Fibroblast of villous mesenchyme (primary cell): ENCODE results near the gene HEXD. TPM values are rescaled to one million over a fixed set of nuclear protein-coding genes. Genes with fewer than 3 reads are reported as not detected.
"Not testable (repeated sequence)": the region's sequence is repeated elsewhere in the genome, so short reads cannot be mapped to it uniquely, and the experiment has no call there.

ENCODE experiments used
- DNase-seq: peaks from one replicate; pipeline ENCODE4 v3.0.0-alpha.2; 2010; ENCODE audit warnings: low read depth
- H3K4me3 ChIP-seq: 2 replicates; pipeline ENCODE4 v1.5.1; 2011; ENCODE audit warnings: low read depth, mild to moderate bottlenecking, low read length
- CTCF ChIP-seq: IDR thresholded peaks from 2 replicates; pipeline ENCODE4 v1.5.1; 2012; ENCODE audit warnings: low read depth, mild to moderate bottlenecking, low read length; ENCODE audit not compliant: insufficient read depth
- total RNA-seq: library from RNA; depleted of rRNA; stranded (reverse); fragments of >200 nt; gene quantifications from 2 replicates; pipeline ENCODE4 v1.2.3, GENCODE V29; 2012

Gene HEXD
- total RNA-seq, 1 donor = 12.5 TPM

- no peak for TF ChIP-seq CTCF
- DNase-seq = no peak
- H3K4me3 ChIP-seq = no peak overlapping the region
These were observed 10.9 kb upstream of the HEXD start for GRCh38 chr17:82407255-82407654.

GRCh38 chr17:82408288-82408937 is 9.7 kb upstream of the HEXD start:
- TF ChIP-seq CTCF = no peak
- no peak for DNase-seq
- no peak overlapping the region for H3K4me3 ChIP-seq

DNA sequence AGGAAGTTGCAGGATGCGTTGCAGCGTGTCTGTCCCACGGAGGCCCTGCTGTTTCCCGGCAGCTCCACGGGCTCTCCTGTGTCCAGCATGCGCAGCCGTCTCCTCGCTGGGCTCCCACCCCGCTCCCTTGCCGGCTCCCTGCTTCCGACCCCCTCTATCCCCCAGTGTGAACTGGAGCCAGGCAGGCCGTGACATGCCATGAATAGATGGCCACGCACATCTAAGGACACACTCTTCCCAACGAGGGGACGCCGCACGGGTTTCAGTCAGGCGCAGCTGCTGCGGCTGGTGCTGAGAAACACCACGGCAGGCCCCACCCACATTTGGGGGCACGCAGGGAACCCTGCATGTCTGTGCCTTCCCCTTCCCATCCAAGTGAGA is 9.2 kb upstream of the HEXD start:
- no peak for TF ChIP-seq CTCF
- no peak for DNase-seq
- H3K4me3 ChIP-seq = no peak overlapping the region

DNA sequence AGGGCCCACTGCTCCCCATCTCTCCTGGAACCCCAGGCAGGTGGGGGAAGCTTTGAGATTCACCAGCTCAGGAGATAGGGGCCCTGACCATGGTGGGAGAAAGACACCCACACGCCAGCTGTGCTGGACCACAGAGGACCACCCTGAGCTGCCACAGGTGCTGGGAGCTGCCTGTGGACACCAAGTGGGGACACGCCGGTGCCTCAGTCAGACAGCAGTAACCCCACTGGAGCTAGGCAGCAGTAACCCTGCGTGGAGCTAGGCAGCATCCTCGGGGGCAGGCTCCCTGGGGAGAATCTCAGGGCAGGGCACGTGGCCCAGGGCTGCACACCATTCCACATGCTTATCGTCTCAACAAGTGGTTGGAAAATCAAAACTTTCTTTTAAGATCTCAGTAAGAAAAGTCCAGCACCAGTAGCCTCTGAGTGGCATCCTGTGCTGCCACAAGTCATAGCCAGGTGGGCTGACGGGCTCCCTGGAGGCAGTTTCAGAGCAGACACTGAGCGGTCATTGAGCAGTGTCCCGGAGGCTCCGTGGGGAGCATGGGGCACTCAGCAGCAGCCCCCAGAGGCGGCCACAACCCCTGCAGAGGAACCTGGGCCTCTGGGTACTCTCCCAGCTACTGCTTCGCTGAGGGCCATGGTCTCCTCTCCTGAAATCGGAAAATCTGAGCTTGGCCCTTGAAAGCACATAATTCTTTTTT is 8.0 kb upstream of the HEXD start:
- TF ChIP-seq CTCF = no peak
- no peak overlapping the region for H3K4me3 ChIP-seq
- DNase-seq = no peak

DNA sequence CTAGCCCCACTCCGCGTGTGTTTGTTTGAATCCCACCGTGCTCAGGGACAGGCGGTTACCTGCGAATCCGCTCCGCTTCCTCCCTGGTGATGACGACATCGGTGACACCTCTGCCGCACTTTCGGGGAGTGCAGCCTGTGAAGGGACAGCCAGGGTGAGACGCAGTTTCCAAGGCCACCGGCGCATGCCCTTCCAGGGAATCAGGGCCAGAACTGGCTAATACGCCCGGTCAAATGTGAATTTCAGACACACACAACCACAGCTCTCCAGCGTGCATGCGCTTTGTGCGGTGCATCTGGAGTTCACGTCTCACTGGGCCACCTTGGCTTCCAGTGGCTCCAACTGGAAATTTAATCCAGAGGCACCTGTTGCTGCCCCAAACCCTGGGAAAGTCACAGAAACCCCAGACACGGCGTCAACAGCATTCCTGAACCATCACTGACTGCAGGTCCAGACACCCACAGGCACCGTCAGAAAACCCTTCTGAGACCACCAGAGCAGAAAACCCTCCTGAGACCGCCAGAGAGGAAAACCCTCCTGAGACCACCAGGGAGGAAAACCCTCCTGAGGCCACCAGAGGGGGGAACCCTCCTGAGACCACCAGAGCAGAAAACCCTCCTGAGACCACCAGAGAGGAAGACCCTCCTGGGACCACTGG is 6.6 kb upstream of the HEXD start:
- no peak overlapping the region for H3K4me3 ChIP-seq
- TF ChIP-seq CTCF = no peak
- no peak for DNase-seq

GRCh38 chr17:82412081-82412480 is 6.1 kb upstream of the HEXD start:
- H3K4me3 ChIP-seq, DNase-seq: not testable (repeated sequence)
